GM12864 (cell line): ENCODE measurements around the gene JUP.

ENCODE experiments used
- DNase-seq: peaks from one replicate; pipeline ENCODE4 v3.0.0-alpha.2; 2011; ENCODE audit warnings: low read depth
- H3K4me3 ChIP-seq: 2 replicates; pipeline ENCODE4 v1.5.1; 2011; ENCODE audit warnings: mild to moderate bottlenecking, low read depth, low read length, control low read depth
- CTCF ChIP-seq: IDR thresholded peaks from 2 replicates; pipeline ENCODE4 v1.5.1; 2011; ENCODE audit warnings: low read depth, mild to moderate bottlenecking, moderate library complexity, low read length, control low read depth, inconsistent platforms; ENCODE audit errors: missing control alignments

Gene JUP

GRCh38 chr17:41736983-41737679, 49.4 kb downstream of the JUP start:
- no peak overlapping the region for H3K4me3 ChIP-seq
- DNase-seq: no peak
- no peak for TF ChIP-seq CTCF

- TF ChIP-seq CTCF: no peak
- H3K4me3 ChIP-seq: no peak overlapping the region
- DNase-seq: no peak
Measured at GRCh38 chr17:41735744-41736143, 50.8 kb downstream of the JUP start.

GRCh38 chr17:41734949-41735313, 51.6 kb downstream of the JUP start:
- no peak for DNase-seq
- TF ChIP-seq CTCF: no peak
- H3K4me3 ChIP-seq: no peak overlapping the region

- no peak within 1 kb of the TSS for H3K4me3 ChIP-seq
- no peak for DNase-seq
- no peak for TF ChIP-seq CTCF
Measured at GRCh38 chr17:41734139-41734948, 52.2 kb downstream of the JUP start, which contains the start of gene HAP1. TSS of gene HAP1 (minus strand) at chr17:41734643. CDS start at chr17:41734634, 9 bp downstream.

GRCh38 chr17:41733348-41734138, 53.0 kb downstream of the JUP start:
- no peak overlapping the region for H3K4me3 ChIP-seq
- DNase-seq: no peak
- TF ChIP-seq CTCF: no peak

GRCh38 chr17:41731836-41732235, 54.7 kb downstream of the JUP start:
- no peak for TF ChIP-seq CTCF
- no peak for DNase-seq
- no peak overlapping the region for H3K4me3 ChIP-seq
